ENCODE results near the gene MAN1A2. TPM values are rescaled to one million over a fixed set of nuclear protein-coding genes. Genes with fewer than 3 reads are reported as not detected.
"Not testable (repeated sequence)": the region's sequence is repeated elsewhere in the genome, so short reads cannot be mapped to it uniquely, and the experiment has no call there.

The MAN1A2 gene
- total RNA-seq, 4 donors from 2014 or later = 55.0 to 84.2 (median 79.8) TPM

DNA sequence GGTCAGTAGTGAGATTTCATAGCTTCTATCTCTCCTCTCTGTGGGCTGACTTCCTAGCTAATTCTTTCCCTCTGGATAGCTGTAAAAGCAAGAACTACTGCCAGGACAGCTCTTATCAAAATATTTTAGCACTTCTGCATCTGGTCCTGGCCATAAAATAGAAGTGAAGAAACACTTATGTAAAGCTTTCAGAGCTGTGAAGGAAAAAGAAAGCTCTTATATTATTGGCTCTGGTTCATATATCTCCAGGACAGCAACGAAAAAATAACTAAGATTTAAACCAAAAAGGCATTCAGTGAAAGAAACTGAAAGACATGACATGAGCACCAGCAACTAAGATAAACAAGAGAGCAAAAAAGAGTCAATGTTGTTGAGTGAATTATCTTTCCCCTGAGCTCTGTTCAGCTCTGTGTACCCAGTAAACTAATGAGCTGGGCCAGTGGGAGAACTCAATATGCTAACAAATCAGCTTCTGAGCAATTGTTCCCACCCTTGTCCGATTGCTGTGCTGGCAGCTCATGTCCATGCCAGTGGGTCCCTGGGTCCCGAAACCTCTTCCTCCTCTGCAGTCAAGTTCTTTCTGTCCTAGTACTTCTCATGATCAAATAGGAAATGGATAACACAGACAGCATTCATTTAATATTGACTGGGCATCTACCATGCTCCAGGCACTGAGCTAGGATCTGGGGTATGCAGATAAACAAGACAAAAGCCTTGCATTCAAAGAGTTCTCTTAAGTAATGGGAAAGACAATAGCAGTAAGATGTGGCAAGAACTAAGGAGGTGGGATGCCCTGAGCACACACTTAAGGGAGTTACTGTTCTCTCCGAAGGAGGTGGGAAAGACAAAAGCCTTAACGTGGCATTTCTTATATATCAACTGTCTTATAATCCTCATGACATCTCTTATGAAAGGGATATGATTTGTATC, 45.3 kb upstream of the MAN1A2 start:
- no peak for DNase-seq
- H3K4me1 ChIP-seq = no peaks in the 10 kb centered on the region
- H3K27ac ChIP-seq = no peak overlapping the region
- no peak for TF ChIP-seq POLR2A (IDR thresholded peaks at IDR 0.05)
- TF ChIP-seq, protein P1, sequence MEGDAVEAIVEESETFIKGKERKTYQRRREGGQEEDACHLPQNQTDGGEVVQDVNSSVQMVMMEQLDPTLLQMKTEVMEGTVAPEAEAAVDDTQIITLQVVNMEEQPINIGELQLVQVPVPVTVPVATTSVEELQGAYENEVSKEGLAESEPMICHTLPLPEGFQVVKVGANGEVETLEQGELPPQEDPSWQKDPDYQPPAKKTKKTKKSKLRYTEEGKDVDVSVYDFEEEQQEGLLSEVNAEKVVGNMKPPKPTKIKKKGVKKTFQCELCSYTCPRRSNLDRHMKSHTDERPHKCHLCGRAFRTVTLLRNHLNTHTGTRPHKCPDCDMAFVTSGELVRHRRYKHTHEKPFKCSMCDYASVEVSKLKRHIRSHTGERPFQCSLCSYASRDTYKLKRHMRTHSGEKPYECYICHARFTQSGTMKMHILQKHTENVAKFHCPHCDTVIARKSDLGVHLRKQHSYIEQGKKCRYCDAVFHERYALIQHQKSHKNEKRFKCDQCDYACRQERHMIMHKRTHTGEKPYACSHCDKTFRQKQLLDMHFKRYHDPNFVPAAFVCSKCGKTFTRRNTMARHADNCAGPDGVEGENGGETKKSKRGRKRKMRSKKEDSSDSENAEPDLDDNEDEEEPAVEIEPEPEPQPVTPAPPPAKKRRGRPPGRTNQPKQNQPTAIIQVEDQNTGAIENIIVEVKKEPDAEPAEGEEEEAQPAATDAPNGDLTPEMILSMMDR (IDR thresholded peaks at IDR 0.05) = no peak
- 47 to 49% methylated on average over 5 of the region's 5 CpGs for WGBS, 2 donors
- H3K9me3 ChIP-seq = no peaks in the 10 kb centered on the region
- H3K4me3 ChIP-seq (replicated peaks in 1 of 3) = no peak overlapping the region
- no peaks in the 10 kb centered on the region for H3K36me3 ChIP-seq
- H3K27me3 ChIP-seq = no peaks in the 10 kb centered on the region
- intact Hi-C loops (cut with DNase I) = no loop called here

DNA sequence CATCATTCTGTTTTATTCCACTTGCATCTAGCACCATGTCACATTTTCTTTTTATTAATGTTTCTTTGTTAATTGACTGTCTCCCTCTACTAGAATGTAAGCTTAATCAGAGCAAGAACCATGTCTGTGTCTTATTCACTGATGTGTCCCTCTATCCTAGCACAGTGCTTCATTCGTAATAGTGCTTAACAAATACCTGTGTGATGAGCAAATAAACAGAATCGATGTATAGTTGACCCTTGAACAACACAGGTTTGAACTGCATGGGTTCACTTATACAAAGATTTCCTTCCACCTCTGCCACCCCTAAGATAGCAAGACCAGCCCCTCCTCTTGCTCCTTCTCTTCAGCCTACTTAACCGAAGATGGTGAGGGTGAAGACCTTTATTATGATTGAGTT, 42.9 kb upstream of the MAN1A2 start:
- H3K27me3 ChIP-seq = no peaks in the 10 kb centered on the region
- no peaks in the 10 kb centered on the region for H3K4me1 ChIP-seq
- TF ChIP-seq, protein P1 (IDR thresholded peaks at IDR 0.05) = no peak
- no peak for TF ChIP-seq POLR2A (IDR thresholded peaks at IDR 0.05)
- DNase-seq = no peak
- 69 to 72% methylated on average over 3 of the region's 3 CpGs for WGBS, 2 donors
- H3K27ac ChIP-seq = no peak overlapping the region
- no peak overlapping the region for H3K4me3 ChIP-seq (replicated peaks in 1 of 3)
- H3K36me3 ChIP-seq = no peaks in the 10 kb centered on the region
- no peaks in the 10 kb centered on the region for H3K9me3 ChIP-seq
- intact Hi-C loops (cut with DNase I) = no loop called here

DNA sequence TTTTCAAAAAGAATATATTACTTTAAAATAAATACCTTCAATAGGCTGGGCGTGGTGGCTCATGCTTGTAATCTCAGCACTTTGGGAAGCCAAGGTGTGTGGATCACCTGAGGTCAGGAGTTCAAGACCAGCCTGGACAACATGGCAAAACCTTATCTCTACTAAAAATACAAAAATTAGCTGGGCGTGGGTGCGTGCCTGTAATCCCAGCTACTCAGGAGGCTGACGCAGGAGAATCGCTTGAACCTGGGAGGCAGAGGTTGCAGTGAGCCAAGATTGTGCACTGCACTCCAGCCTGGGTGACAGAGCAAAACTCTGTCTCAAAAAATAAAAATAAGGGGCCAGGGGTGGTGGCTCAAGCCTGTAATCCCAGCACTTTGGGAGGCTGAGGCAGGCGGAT, 41.2 kb upstream of the MAN1A2 start:
- H3K36me3 ChIP-seq; H3K27ac ChIP-seq; H3K4me3 ChIP-seq (replicated peaks in 1 of 3); H3K4me1 ChIP-seq; DNase-seq; intact Hi-C loops (cut with DNase I); H3K9me3 ChIP-seq; H3K27me3 ChIP-seq: not testable (repeated sequence)
- WGBS, 2 donors = 93 to 94% methylated on average over 6 of the region's 6 CpGs

DNA sequence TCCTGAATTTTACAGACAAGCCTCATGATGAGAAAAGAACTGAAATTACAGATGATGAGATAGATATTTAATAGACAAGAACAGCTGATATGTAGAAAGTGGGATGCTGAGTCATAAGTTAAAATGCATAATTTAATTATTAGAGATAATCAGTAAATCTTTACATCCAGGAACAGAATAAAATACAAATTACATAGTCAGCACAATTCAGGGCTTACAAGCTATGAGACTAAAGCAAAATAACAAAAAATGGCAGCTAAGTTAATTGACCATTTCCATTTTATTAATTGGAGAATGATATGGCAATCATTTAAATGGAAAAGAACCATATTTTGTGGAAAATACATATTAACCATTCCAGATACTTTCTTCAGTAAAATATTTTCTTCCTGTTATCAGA, 40.2 kb upstream of the MAN1A2 start:
- Histone ChIP-seq H3K36me3 (no peaks in the 10 kb centered on the region), H3K4me1 (no peaks in the 10 kb centered on the region), H3K4me3 (replicated peaks in 1 of 3) (no peak overlapping the region), H3K9me3 (no peaks in the 10 kb centered on the region), H3K27me3 (no peaks in the 10 kb centered on the region), H3K27ac (no peak overlapping the region)
- TF ChIP-seq, protein P1 (IDR thresholded peaks at IDR 0.05) = no peak
- TF ChIP-seq POLR2A (IDR thresholded peaks at IDR 0.05) = no peak
- no peak for DNase-seq
- intact Hi-C loops (cut with DNase I) = no loop called here

DNA sequence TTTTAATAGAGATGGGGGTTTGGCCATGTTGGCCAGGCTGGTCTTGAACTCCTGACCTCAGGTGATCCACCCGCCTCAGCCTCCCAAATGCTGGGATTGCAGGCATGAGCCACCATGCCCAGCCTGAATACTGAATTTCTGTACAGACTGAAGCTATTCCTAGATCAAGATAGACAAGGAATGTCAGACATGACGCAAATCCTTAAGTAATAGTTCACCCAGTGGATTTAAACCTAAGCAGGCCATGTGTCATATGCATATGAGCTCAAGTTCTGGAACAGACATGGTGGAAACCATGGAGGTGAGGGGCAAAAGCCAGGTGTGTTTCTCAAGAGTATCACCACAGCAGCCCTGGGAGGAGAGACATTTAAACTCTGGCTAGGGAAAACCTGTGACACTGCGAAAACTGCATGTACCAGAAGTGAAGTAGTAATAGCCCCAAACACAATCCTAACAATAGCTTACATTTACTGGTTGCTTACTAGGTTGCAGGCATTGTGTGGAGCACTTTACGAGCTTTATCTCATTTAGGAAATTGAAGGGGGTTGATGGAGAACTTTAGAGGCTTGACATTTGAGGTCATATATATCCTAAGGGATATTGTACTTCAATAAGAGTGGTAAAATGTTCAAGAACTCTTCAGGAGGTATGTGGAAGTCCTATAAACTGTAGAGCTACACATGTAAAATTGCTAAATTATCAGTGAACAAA, 31.7 kb upstream of the MAN1A2 start:
- H3K27ac ChIP-seq = no peak overlapping the region
- intact Hi-C loops (cut with DNase I) = no loop called here
- no peak for DNase-seq
- peaks cover 0 to 3% of the 10 kb centered on the region in 2 donors for H3K4me1 ChIP-seq
- H3K36me3 ChIP-seq = no peaks in the 10 kb centered on the region
- no peaks in the 10 kb centered on the region for H3K27me3 ChIP-seq
- H3K9me3 ChIP-seq = no peaks in the 10 kb centered on the region
- WGBS, 2 donors = 97% methylated on average over 4 of the region's 4 CpGs
- no peak overlapping the region for H3K4me3 ChIP-seq (replicated peaks in 1 of 3)
- TF ChIP-seq, protein P1 (IDR thresholded peaks at IDR 0.05) = no peak
- no peak for TF ChIP-seq POLR2A (IDR thresholded peaks at IDR 0.05)
